Measurements from ENCODE around the gene ZBTB40.

The ZBTB40 gene

DNA sequence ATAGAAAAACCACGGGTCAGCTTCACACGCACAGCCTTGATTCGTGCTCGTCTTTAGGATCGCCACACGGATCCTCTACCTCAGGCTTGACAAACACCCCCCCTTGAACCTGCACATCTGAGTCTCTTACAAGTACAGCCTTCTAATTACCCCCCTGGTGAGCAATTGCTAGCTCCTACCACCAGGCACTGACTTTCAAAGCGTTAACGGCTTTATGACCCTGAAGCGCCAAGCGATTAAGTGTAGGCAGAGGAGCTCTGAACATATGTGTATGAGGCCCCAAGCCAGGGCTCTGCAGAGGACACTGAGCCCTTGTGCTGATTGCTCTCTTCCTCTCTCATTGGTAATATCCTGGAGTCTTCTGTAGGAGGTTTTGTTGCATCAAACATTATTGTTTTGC lies 55.9 kb downstream of the ZBTB40 start:
- no peak for DNase-seq

DNA sequence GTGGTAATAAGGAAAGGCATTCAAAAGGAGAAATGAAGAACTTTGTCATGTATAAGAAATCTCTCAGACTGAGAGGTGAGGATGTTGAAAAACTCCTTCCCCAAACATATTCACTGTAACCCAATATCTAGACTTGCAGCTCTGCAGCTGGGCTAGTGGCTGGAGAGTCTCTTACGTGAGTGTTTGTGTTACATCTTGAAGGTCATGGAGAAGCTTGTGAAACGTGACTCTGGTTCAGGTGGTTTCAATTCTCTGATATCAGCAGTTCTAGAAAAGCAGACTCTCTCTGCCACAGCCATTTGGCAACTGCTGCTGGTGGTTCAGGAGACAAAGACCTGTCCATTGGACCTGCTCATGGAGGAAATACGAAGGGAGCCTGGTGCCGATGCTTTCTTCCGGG lies 56.7 kb downstream of the ZBTB40 start:
- no peak for DNase-seq

DNA sequence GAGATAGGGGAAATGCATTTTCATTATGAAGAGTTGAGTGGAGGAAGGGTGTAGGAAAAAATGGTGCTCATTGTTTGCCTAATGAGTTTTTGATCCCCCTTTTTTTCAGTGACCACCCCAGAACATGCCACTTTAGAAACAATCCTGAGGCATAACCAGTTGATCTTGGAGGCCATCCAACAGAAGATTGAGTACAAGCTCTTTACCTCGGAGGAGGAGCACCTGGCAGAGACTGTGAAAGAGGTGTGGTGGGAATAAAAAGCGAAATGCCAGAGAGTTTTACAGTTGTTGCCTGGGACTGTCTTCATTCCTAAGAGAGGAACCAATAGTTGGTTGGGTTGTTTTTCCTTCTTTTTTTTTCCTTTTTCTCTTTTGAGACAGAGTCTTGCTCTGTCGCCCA lies 57.3 kb downstream of the ZBTB40 start:
- DNase-seq = no peak

DNA sequence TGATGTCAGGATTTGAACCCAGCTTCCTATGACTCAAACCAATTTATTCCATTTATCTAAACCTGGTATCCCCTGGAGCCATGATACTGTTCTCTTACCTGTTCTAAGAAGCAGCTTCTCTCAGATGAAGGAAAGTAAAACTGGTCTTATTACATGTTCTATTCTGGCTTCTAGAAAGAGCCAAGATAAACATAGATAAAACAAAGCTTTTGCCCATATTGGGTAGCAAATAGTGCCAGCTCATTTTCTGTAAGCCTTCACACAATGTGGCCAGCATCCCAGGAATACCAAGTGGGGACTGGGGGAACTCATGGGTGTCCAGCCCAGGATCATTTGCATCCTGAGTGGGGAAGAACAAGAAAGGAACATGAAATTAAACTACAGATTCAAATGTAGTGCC lies 58.2 kb downstream of the ZBTB40 start:
- DNase-seq = no peak

DNA sequence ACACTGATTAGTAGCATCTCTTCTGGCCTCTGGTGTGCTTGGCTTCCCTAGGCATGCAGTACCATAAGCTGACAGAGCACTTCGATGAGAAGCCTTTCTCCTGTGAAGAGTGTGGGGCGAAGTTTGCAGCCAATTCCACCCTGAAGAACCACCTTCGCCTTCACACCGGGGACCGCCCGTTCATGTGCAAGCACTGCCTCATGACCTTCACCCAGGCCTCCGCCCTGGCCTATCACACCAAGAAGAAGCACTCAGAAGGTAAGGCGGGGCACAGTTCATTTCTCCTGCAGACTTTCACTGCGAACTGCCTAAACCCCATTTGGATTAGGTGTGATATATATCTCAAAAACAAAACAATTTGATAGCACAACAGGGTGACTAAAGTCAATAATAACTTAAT lies 61.2 kb downstream of the ZBTB40 start:
- no peak for DNase-seq

DNA sequence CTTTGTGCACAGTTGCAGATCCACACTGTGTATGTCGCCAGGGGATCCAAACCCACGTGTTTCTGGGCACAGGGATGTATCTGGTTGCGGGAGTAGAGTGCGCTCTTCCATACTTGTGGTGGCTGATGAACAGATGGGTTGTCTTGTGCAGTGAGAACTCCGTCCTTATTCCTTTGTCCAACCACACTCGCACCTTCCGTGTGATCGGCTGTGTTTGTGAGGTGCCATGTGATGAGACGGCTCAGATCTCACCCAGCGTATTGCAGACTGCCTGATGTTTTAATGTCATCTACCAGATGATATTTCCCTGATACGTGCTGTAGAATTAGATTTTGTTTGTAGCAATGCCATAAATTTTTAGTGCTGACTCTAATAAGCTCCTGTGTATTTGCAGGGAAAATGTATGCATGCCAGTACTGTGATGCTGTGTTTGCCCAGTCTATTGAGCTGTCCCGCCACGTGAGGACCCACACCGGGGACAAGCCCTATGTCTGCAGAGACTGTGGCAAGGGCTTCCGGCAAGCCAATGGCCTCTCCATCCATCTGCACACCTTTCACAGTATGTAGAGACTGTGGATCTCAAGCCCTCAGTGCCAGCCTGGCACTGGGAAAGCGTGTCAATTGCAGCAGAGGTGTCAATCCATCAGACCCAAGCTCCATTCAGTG lies 65.4 kb downstream of the ZBTB40 start:
- no peak for DNase-seq

DNA sequence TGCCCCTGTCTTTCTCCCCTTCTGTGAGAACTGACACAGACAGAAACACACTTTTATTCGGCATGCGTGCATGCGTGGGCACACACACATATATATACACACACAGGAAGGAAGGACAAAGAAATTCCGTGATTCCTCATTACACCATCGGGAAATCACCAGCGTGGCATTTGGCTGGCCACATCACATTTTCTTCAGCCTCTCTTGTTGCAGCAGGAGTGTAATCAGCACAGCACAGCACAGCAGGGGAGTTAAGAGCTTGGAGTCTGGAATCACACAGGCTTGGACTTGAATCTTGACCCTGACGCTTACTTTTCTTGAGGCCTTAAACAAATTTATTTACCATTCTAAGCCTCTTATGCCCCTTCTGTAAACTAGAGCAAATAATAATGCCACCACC lies 66.3 kb downstream of the ZBTB40 start:
- DNase-seq = no peak

DNA sequence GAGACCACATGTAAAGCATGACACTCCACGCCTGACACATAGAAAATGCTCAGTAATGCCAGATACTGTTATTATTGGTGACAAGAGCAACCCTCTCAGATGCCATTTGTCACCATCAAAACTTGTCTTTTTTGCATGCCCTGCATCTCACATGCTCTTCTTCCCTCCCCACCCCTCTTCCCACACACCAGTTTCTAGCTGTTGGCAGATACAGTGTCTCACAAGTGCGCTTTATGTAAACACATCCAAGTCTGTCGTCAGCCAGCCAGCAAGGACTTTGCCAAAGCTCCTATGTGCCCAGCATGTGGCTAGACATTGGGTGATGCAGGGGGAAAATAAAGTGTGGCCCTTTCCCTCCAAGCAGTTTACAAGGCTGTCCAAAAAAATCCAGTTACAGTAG lies 66.7 kb downstream of the ZBTB40 start:
- DNase-seq = no peak

DNA sequence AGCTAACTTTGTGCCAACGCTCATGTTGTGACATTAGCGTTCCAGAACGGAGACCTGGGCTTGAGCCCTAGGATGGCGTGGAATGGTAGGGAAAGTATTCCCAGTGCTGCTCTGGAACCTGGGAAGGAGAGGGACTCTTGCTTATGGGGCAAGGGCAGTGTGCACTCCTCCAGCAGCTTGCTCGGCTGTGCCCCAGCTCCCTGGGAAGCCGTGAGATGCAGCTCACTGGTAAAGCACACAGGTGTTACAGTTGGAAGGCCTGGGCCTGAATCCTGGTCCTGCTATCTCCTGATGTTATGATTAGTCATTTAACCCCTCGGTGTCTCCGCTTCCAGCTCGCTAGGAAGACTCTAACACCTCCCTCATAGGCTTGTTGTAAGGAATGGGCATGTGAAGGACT lies 69.2 kb downstream of the ZBTB40 start:
- DNase-seq = no peak

DNA sequence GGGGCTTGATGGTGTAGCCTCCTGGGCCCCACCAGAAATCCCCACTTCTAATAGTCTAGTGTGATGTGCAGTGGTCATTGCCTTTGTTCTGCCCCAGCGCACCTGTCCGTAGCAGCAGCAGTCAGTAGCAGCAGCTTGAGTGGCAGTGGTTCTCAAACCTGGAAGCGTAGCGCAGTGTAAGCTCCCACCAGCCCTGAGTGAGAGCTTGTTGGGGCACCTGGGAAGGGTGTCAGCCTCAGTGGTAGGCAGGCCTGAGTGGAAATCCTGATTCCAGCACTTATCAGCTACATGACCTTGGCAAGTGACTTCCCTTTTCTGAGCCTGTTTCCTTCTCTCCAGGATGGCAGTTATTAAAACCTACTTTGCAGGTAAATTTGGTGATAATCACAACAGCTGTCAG lies 70.0 kb downstream of the ZBTB40 start:
- DNase-seq = no peak

DNA sequence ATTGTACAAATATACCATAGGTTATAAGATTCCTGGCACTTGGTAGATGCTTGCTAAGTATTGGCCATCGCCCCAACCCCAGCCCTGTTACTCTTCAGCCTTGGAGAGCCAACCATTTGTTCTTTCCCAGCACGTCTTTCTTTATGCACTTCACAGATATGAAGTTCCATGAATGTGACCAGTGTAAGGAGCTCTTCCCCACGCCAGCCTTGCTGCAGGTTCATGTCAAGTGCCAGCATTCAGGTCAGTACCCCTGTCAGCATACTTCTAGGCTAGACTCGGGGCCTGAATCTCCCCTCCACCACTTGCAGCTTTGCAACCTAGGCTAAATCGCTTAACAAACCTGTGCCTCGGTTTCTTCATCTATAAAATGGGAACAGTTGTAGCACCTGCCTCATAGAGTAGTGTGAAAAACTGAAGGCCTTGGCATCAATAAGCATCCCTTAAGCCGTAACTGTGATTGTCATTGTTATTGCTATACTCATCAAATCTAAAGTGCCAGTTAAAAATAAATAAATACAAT lies 70.6 kb downstream of the ZBTB40 start:
- no peak for DNase-seq

DNA sequence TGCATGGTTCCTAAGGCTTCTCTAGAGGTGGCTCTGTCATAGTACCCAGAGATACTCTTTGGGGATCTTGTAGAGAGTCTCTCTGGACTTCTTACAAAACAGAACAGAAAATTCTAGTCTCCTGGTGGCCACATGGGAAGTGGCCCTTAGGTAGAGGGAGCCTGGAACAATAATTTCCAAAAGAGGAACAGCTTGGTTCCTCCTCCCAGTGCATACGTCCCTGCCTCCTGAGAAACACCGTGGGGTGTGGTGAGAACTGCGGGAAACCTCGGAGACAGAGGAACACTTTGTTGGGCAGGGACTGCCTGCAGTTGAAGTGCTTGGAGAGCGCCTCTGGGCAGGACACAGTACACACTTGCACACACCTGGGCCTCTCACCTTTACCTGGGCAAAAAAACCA lies 72.8 kb downstream of the ZBTB40 start:
- no peak for DNase-seq

DNA sequence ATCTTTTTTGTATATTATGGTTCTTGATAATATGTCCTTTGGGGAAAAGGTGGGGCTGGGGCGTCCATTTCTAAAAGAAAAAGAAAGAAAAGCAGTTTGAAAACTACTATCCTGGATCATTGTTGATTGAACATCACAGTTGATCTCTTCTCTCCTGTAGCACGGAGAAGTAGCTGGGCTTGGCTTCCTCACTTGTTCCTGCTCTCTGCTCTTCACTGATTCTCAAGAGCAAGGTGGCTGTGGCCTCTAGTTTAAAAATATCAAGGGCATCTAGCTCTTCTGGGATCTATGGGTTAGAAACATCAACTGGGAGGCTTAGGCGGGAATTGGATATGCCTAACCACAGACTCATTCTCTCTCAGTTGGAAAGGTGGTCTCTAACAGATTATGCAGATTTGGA lies 73.6 kb downstream of the ZBTB40 start:
- no peak for DNase-seq

DNA sequence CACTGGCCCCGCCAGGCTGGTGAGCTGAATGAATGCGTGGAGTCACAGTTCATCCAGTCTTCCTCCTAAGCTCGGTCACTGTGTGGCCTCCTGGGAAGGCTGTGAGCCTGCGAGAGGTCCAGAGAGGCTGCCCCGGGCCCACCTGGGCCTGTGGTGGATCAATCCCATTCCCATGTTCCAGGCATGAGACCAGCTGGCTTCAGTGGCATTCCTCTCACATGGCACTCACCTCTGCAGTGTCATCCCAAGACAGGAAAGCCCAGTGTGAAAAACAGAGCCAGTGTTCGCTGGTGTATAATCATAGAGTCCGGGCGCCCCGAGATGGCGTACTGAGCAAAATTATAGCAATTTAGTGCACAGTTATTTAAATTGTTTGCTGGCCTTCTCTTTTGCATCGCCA lies 74.0 kb downstream of the ZBTB40 start:
- DNase-seq = no peak

DNA sequence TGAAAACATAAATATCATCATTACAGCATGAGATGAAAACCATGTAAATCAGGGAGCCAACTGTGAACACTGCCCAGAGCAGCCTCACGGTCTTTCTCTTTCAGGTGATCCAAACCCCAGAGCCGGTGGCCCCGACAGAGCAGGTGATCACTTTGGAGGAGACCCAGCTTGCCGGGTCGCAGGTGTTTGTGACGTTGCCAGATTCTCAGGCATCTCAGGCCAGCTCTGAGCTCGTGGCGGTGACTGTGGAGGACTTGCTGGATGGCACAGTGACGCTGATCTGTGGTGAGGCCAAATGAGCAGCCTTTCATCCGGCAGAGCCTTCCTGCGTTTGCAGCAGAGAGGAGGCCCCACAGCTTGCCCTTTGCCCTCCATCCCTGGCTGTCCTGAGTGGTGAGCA lies 74.4 kb downstream of the ZBTB40 start:
- DNase-seq = no peak

DNA sequence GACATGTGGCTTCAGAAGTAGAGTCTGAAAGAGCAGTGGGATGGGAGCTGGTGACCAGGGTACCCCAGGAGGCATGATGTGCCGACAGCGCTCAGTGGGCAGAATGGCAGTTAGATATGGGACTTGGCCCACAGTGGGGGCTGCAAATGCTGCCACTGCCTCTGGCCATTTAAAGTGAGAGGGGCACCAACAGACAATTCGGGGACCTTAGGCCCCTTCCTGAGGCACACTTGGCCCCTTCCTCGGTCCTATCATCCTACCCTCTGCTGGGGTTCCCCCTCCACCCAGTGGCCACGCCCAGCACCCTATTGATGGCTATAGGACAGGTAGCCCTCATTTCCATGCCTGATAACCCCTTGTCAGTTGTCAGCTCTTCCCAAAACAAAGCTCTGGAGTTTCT lies 75.0 kb downstream of the ZBTB40 start:
- no peak for DNase-seq

DNA sequence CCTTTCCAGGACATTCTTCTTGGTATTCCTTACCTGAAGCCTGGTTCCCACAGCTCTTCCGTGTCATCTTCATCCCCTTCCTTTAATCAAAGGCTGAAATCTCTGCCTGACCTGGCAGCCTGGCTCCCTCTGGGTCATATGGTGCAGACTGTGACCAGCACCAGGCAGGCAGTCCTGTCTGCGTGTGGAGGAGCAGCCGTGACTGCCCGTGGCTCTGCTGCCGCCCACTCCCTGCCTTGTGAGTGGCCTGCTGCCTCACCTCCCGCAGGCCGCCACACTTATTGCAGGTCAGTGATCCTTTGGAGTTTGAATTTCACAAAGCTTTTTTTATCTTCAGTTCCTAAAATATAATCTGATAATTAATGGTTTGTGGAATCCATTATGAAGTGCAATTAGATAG lies 75.5 kb downstream of the ZBTB40 start:
- DNase-seq = no peak

DNA sequence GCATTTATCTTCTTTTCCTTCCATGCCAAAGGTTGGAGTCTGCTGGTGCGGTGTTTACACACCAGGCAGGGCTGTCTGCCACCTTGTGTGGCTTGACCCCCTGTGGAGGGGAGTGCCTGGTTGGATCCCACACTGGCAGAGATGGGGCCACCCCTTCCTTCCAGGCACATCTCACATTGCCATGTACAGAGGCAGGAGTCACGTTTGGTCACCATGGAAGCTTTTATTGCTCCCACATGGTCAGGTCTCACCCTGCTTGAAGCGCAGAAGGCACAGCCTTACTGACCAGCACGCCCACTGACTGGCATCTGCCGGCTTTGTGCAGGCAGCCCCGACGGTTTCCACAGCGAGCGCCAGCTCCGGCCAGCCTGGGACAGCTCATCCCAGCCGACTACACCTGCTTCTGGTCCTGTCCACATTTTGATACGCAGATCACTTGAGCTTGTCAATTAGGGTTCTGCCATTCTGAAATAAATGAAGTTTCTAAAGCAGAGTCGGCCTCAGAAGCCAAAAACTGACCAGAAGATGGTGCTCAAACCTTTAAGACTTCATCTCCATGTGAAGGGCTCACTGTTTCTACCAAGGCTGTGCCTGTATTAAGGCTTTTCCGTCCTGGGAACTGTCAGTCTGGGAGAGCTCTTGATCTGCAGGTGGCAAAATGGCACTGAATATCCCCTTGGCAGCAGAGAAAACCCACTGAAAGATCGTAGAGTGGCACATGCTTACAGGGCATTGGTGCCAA lies 76.1 kb downstream of the ZBTB40 start:
- no peak for DNase-seq

DNA sequence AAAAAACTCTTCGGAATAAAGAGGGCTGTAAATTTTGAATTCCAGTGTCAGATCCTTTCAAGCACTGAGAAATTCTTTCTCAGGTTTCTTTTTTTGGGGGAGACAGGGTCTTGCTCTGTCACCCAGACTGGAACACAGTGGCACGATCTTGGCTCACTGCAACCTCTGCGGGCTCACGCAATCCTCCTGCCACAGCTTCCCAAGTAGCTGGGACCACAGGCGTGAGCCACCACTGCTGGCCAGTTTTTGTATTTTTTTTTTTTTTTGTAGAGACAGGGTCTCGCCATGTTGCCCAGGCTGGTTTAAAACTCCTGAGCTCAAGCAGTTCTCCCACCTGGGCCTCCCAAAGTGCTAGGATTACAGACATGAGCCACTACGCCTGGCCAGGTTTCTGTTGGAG lies 76.8 kb downstream of the ZBTB40 start:
- no peak for DNase-seq

DNA sequence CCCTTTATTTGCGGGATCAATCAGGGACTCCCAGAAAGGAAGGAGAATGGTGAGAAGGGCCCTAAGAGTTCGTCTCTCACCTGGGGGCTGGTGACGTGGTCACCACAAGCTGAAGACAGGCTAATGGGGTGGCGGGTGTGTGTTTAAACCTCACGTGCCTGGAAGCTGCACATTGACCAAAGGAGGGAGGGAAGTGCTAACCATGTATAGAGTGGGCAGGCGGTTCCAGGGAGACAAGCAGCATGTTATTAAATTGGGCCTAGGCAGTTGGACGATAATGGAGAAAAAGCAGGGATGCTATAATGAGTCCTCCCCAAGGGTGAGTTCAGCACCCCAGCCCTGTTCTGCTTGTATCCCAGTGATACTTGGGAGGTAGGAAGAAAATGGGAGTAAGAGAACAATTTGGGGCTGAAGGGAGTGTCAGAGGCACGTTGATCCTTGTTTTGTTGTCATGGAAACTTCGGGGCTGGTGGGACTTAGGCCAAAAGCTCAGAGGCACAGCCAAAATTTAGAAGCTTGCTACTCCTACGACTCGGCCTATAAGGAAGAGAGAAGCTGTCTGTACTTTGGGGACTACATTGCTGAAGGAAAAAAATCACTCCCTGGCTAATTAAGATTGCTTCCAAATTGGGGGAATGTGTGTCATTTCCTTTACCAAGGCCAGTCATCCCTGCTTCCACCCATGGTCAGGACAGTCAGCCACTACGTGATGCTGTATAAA lies 78.4 kb downstream of the ZBTB40 start:
- DNase-seq = no peak

DNA sequence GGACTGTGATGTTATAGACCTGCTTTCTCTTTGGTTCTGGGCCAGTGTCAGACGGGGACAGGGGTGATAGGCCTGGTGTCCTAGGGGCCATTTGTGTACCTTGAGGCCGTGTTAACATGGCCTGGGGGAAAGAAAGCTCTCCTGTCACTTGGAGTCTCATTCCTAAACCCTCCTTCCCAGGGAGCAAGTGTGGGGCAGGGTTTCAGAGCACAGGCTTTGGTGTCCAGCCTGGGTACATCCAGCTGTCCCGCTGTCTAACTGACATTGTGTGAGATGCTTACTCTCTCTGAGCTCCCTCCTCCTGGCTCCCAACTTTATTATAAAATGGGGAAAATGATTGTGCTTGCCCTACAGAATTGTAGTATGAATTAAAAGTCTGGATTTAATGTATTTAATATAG lies 79.1 kb downstream of the ZBTB40 start:
- no peak for DNase-seq

DNA sequence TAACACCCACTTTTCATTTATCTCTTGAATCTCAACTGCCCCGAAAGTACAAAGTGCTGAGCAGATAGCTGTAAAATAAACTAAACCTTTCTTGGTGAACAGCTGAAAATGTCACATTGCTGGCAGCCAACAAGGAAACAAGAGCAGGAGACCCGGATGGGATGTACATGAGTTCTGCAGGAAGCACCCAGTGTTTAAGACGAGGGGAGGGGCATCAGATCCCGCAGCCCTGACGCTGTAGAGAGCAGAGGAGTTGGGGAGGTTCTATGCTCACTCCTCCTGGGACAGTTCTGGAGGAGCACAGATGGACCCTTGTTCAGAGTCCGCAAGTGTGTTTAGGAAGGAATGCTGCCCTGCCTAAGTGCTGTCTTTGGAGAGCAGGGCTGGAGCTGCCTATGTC lies 79.6 kb downstream of the ZBTB40 start:
- no peak for DNase-seq

DNA sequence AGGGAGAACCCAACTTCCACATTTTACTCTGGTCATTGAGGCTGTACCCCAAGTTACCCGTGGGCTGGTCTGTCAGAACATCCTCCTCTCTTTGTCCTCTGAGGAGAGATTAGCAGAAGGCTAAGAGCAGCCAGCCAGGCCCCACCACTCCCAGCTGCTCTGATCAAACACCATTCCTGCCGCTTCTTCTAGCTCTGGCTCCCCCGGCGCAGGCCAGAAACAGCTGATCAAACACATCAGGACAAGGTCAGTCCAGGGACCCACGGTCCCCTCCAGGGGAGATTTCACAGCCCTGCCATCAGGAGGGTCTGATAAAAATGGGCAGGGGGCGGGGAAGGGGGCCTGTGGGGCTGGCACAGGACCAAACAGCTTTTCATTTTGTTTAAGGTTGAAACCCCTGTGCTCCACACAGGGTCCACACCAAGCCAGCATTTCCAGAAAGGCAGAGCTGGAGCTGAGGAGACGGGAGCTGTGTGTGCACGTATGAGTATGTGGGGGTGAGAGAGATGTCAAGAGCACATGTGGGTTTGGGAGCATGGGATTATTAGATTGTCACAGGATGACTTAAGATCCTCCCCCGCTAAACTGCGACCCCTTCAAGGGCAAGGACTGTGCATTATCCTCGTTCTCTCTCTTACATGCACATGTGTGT lies 81.7 kb downstream of the ZBTB40 start:
- DNase-seq = no peak

DNA sequence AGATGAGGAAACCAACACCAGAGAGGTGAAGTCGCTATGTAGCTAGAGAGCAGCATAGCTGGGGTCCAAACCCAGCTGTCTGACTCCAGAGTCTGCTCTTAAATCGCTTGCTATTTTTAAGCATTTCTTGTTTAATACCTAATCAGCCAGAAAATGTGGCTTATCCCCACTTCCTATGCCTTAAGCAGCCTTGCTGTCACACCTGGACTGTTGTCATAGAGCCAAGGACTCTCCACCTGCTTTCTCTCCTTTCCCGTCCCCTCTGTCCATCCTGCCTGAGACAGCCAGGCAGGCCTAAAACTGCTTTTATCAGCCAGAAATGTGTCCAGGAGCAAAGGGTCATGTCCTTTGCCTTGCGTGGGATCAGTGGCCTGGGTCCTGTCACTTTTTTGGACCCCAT lies 83.3 kb downstream of the ZBTB40 start:
- DNase-seq = no peak
